ENCODE measurements around the gene GPR160.

Gene GPR160

GRCh38 chr3:170056710-170057454, 19.1 kb downstream of the GPR160 start:
- Histone ChIP-seq H3K9me3 (ENCODE audit: insufficient read depth, low read depth, low read length) (no peaks in the 10 kb centered on the region), H3K9me2 (replicated peaks; ENCODE audit: low read depth, low read length) (no peaks in the 10 kb centered on the region), H3K4me2 (ENCODE audit: low read depth, low read length, poor library complexity, severe bottlenecking) (no peak overlapping the region), H4K20me1 (ENCODE audit: insufficient read depth, low read length, poor library complexity, severe bottlenecking) (no peaks in the 10 kb centered on the region), H3F3A (ENCODE audit: low read depth) (no peaks in the 10 kb centered on the region), H3K4me1 (ENCODE audit: insufficient read depth, low read length, poor library complexity, severe bottlenecking) (no peaks in the 10 kb centered on the region), H3K79me2 (ENCODE audit: insufficient read depth, low read length) (no peaks in the 10 kb centered on the region), H2AFZ (ENCODE audit: low read length) (no peak overlapping the region), H3K27me3 (ENCODE audit: insufficient read depth, low read length, poor library complexity, severe bottlenecking) (no peaks in the 10 kb centered on the region), H3K9ac (ENCODE audit: low read depth, low read length, poor library complexity, severe bottlenecking) (no peak overlapping the region), H3K36me3 (ENCODE audit: insufficient read depth, low read length) (no peaks in the 10 kb centered on the region), H3K4me3 (ENCODE audit: low read length, poor library complexity, severe bottlenecking) (no peak overlapping the region)
- TF ChIP-seq EZH2phosphoT487 (IDR thresholded peaks at IDR 0.05; ENCODE audit: borderline replicate concordance) = no peak
- TF ChIP-seq CTCF (conservative IDR thresholded peaks at IDR 0.05; ENCODE audit: low read length) = no peak

DNA sequence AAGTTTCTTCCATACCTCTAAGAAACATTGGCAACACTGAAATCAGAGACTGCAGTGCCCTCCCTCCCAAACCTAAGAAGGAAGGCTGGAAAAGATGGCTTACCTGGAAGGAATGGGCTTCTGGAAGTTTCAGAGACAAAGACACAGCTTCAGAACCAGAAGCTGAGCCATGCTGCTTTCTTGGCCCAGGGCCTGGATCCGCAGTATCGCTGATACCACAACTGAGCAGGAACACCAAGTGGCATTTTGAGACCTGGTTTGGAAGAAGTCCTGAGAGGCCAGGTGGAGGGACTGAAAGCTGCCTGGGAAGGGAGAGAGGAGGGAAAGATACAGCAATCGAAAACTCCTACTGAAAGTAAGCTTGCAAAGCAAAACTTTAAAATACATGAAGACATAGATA, 19.8 kb downstream of the GPR160 start:
- H3K9ac ChIP-seq (ENCODE audit: low read depth, low read length, poor library complexity, severe bottlenecking) = no peak overlapping the region
- no peaks in the 10 kb centered on the region for H3K27me3 ChIP-seq (ENCODE audit: insufficient read depth, low read length, poor library complexity, severe bottlenecking)
- 0 out of 2 replicates have a peak overlapping the region, but pooled peaks have one; percentile 46 for H2AFZ ChIP-seq (ENCODE audit: low read length)
- H3K4me1 ChIP-seq (ENCODE audit: insufficient read depth, low read length, poor library complexity, severe bottlenecking) = no peaks in the 10 kb centered on the region
- H3K79me2 ChIP-seq (ENCODE audit: insufficient read depth, low read length) = no peaks in the 10 kb centered on the region
- H3F3A ChIP-seq (ENCODE audit: low read depth) = no peaks in the 10 kb centered on the region
- no peaks in the 10 kb centered on the region for H3K9me3 ChIP-seq (ENCODE audit: insufficient read depth, low read depth, low read length)
- no peaks in the 10 kb centered on the region for H3K9me2 ChIP-seq (replicated peaks; ENCODE audit: low read depth, low read length)
- TF ChIP-seq CTCF (conservative IDR thresholded peaks at IDR 0.05; ENCODE audit: low read length) (no peak), EZH2phosphoT487 (IDR thresholded peaks at IDR 0.05; ENCODE audit: borderline replicate concordance) (no peak)
- H3K4me2 ChIP-seq (ENCODE audit: low read depth, low read length, poor library complexity, severe bottlenecking) = no peak overlapping the region
- H3K4me3 ChIP-seq (ENCODE audit: low read length, poor library complexity, severe bottlenecking) = no peak overlapping the region
- H4K20me1 ChIP-seq (ENCODE audit: insufficient read depth, low read length, poor library complexity, severe bottlenecking) = no peaks in the 10 kb centered on the region
- no peaks in the 10 kb centered on the region for H3K36me3 ChIP-seq (ENCODE audit: insufficient read depth, low read length)

DNA sequence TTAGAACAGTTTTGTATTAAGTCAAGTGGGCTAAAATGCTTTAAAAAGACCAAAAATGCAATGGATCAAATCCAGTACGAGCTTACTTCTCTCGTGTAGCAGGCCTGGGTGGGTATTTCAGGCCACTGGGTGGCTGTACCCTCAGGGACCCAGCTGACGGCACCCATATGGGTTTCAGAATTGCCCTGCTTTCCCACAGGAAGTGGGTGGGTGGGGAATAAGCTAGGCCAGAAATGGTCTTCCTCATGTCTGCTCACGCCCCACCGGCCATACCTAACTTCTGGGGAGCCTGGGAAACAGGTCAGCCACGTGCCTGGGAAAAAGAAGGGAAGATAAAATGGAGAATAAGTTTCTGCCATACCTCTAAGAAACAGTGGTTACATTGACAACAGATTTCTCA, 20.3 kb downstream of the GPR160 start:
- peak overlapping the region; percentile 46; the same call in 1 of the 2 replicates for H2AFZ ChIP-seq (ENCODE audit: low read length)
- H3K36me3 ChIP-seq (ENCODE audit: insufficient read depth, low read length) = no peaks in the 10 kb centered on the region
- H3K9ac ChIP-seq (ENCODE audit: low read depth, low read length, poor library complexity, severe bottlenecking) = no peak overlapping the region
- no peaks in the 10 kb centered on the region for H4K20me1 ChIP-seq (ENCODE audit: insufficient read depth, low read length, poor library complexity, severe bottlenecking)
- no peak overlapping the region for H3K4me2 ChIP-seq (ENCODE audit: low read depth, low read length, poor library complexity, severe bottlenecking)
- H3K79me2 ChIP-seq (ENCODE audit: insufficient read depth, low read length) = no peaks in the 10 kb centered on the region
- H3K9me3 ChIP-seq (ENCODE audit: insufficient read depth, low read depth, low read length) = no peaks in the 10 kb centered on the region
- TF ChIP-seq EZH2phosphoT487 (IDR thresholded peaks at IDR 0.05; ENCODE audit: borderline replicate concordance) = no peak
- no peak for TF ChIP-seq CTCF (conservative IDR thresholded peaks at IDR 0.05; ENCODE audit: low read length)
- H3K9me2 ChIP-seq (replicated peaks; ENCODE audit: low read depth, low read length) = no peaks in the 10 kb centered on the region
- no peak overlapping the region for H3K4me3 ChIP-seq (ENCODE audit: low read length, poor library complexity, severe bottlenecking)
- H3F3A ChIP-seq (ENCODE audit: low read depth) = no peaks in the 10 kb centered on the region
- no peaks in the 10 kb centered on the region for H3K4me1 ChIP-seq (ENCODE audit: insufficient read depth, low read length, poor library complexity, severe bottlenecking)
- H3K27me3 ChIP-seq (ENCODE audit: insufficient read depth, low read length, poor library complexity, severe bottlenecking) = no peaks in the 10 kb centered on the region

Data from Loucy (cell line).